Muscle layer of duodenum (tissue), 2 donors: Measurements from ENCODE around the gene C10orf90.

Experiments
- H3K27ac ChIP-seq: one replicate; pipeline ENCODE4 v1.7.0; 2013; ENCODE audit warnings: mild to moderate bottlenecking, low read length
- H3K27me3 ChIP-seq: one replicate; pipeline ENCODE4 v1.7.0; 2013; ENCODE audit warnings: low read depth, mild to moderate bottlenecking, control low read depth, low read length
- H3K36me3 ChIP-seq, 2 donors: one replicate each; pipeline ENCODE4 v1.7.0; 2013; ENCODE audit warnings: low read length in 2 of 2, control low read depth in 1 of 2, mild to moderate bottlenecking in 1 of 2; ENCODE audit not compliant: insufficient read depth in 2 of 2, control insufficient read depth in 1 of 2
- H3K4me1 ChIP-seq, 2 donors: one replicate each; pipeline ENCODE4 v1.7.0; 2013; ENCODE audit warnings: low read length in 2 of 2, mild to moderate bottlenecking in 2 of 2, control low read depth in 1 of 2, moderate library complexity in 1 of 2; ENCODE audit not compliant: insufficient read depth in 2 of 2, control insufficient read depth in 1 of 2
- H3K4me3 ChIP-seq, 2 donors: one replicate each; pipeline ENCODE4 v1.7.0; 2013; ENCODE audit warnings: low read length in 2 of 2, low read depth in 1 of 2, mild to moderate bottlenecking in 1 of 2
- H3K9me3 ChIP-seq, 2 donors: one replicate each; pipeline ENCODE4 v1.7.0; 2013; ENCODE audit warnings: low read length in 2 of 2, control low read depth in 1 of 2, mild to moderate bottlenecking in 1 of 2; ENCODE audit not compliant: control insufficient read depth in 1 of 2
- donor health status: healthy.

C10orf90 gene

DNA sequence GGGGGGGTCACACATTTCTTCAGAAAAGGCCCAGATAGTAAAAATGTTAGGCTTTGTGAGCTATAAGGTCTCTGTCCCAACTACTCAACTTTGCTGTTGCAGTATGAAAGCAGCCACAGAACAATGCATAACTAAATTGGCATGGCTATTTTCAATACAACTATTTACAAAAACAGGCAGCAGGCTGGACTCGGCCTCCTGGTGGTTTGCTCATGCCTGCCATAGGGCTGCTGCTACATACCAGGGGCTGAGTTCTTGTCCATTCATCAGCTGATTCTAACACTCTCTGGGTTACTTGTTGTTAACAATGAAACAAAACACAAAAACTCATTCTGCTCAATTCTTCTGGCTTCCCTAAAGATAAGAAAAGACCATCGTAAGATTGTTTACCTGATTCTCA lies 172.8 kb downstream of the C10orf90 start:
- H3K4me1 ChIP-seq, result no peaks in the 10 kb centered on the region
- H3K27ac ChIP-seq, result no peak overlapping the region
- no peak overlapping the region for H3K4me3 ChIP-seq
- no peaks in the 10 kb centered on the region for H3K36me3 ChIP-seq
- no peaks in the 10 kb centered on the region for H3K9me3 ChIP-seq
- no peaks in the 10 kb centered on the region for H3K27me3 ChIP-seq

DNA sequence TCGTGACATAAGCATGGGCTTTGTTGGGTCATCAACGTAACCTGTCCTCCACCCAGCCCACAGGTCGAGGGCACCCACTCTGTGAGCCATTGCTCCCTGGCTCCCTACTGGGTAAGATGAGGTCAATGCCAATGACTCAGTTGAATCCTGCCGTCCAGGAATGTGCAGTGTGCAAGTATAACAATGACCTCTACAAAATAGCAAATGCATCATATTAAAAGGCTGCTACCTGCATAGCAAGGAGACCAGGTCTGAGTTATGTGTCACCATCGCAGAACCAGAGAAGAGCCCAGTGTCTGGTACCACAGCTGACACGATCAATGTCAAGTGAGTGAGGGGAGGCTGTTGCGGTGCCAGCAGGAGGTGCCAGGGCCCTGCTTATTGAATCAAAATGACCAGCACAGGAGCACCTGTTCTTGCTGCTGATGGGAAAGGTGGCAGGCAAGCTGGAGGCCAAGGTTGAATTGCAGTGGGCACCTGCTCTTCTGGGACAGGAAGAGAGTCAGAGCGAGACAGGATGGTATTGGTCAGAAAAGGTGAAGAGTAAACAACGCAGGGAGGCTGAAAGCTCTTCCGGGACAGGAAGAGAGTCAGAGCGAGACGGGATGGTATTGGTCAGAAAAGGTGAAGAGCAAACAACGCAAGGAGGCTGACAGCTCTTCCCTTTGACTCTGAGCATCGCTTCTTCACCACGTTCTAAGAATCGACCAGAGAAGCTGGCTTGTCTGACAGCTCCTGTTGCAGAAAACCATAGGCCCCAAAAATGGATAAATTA lies 173.5 kb downstream of the C10orf90 start:
- Histone ChIP-seq H3K27me3 (no peaks in the 10 kb centered on the region), H3K36me3 (no peaks in the 10 kb centered on the region), H3K4me3 (no peak overlapping the region), H3K4me1 (no peaks in the 10 kb centered on the region), H3K27ac (no peak overlapping the region), H3K9me3 (no peaks in the 10 kb centered on the region)

DNA sequence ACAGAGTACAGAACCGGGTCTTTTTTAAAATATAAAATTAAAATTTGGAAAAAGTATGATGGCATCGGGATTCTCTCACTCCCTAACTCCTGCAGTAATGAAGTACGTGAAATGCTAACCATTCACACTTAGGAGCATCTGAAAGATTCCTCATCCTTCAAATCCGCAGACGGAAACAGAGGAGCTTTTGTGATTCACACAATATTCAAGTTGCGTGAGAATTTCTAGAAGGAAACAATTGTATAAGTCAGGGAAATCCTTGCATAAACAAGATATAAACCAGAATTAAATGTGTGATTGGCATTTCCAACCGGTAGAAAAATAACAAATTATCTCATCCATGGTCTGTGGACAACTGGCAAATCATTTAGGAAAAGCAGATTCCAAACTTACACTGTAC lies 179.0 kb downstream of the C10orf90 start:
- Histone ChIP-seq H3K36me3 (no peaks in the 10 kb centered on the region), H3K27ac (no peak overlapping the region), H3K4me3 (no peak overlapping the region), H3K27me3 (no peaks in the 10 kb centered on the region), H3K4me1 (no peaks in the 10 kb centered on the region), H3K9me3 (peaks cover 0 to 4% of the 10 kb centered on the region in 2 donors)

DNA sequence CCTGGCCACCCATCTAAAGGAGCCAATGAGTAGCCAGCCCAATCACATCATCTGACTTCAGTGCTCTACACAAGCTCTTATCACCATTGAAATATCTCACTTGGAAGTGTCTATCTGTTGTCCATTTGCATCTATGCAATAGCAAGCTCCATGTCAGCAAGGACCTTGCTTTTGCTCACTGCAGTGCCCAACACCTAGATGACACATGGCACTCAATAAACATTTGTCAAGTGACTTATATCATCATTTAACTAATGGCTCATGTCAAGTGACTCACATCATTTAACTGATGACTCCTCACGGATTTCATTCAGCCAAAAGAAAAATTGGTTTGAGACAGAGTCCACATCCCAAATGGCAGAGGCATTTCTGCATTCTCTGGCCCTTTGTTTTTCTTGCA lies 189.3 kb downstream of the C10orf90 start:
- H3K36me3 ChIP-seq, result no peaks in the 10 kb centered on the region
- H3K27me3 ChIP-seq, result no peaks in the 10 kb centered on the region
- no peaks in the 10 kb centered on the region for H3K9me3 ChIP-seq
- H3K4me1 ChIP-seq, result no peaks in the 10 kb centered on the region
- H3K27ac ChIP-seq, result no peak overlapping the region
- no peak overlapping the region for H3K4me3 ChIP-seq

DNA sequence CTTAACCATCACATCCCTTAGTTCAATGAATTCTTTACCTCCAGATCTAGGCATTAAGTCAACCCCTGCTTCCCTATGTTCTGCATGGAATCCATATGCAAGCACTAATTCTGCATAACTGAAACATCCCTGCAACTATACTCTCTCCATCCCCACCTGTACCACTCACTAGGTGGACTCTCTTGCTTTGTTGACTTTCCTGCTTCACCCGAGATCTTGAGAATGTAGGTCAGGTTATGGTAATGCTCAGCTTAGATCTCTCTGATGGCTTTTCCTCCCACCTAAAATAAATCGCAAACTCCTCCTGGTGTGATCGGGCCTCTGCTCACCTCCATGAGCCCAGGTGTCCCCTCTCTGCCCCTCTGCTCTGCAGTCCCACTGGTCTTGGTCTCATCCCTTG lies 189.8 kb downstream of the C10orf90 start:
- H3K4me1 ChIP-seq, result no peaks in the 10 kb centered on the region
- no peaks in the 10 kb centered on the region for H3K9me3 ChIP-seq
- H3K4me3 ChIP-seq, result no peak overlapping the region
- no peaks in the 10 kb centered on the region for H3K36me3 ChIP-seq
- no peaks in the 10 kb centered on the region for H3K27me3 ChIP-seq
- H3K27ac ChIP-seq, result no peak overlapping the region

DNA sequence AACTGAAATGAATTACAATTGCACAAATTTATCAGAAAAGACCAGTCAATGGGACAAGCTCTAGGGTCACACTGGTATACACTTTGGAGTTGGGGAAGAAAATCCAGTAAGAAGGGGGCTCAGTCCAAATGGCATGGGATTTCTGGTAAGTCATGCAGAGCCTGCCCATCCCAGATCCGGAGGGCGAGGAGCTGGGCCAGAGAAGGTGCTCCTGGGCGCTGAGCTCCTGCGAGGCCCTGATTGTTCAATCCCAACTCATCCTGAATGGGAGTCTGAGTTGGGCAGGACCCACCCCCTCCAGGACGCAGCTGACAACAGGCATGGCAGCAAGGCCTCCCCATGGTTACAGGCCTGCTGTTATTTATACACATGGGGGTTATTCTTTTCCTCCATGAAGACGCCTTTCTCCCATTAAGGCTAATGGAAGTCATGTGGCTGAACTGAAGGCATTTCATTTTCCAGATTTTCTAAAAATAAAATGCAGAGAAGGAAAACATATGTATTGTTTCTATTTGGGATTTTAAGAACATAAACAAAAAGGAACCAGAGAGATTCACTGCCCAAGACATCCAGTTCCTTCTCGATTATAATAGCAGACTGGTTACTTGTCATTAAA lies 191.1 kb downstream of the C10orf90 start:
- Histone ChIP-seq H3K9me3 (no peaks in the 10 kb centered on the region), H3K4me3 (no peak overlapping the region)

DNA sequence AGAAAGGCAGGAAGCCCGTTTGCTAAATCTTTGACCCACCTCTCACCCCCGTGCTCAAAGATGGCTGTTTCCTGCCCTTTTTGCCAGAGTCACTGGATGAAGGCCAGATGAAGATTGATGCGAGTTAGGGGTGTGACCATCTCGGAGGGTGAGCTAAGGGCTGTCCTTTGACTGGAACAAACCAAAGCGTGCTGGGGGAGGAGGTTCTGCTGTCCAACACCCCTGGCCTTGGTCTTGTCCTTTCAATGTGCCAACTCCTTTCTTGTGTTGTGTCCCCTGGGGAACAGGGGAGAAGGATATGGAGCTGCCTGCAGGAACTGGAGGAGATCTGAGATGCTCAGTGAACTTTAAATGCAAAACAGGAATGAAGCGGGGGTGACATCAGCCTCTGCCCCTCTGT lies 191.9 kb downstream of the C10orf90 start:
- no peaks in the 10 kb centered on the region for H3K36me3 ChIP-seq
- H3K9me3 ChIP-seq, result no peaks in the 10 kb centered on the region
- no peaks in the 10 kb centered on the region for H3K4me1 ChIP-seq
- no peak overlapping the region for H3K4me3 ChIP-seq
- no peaks in the 10 kb centered on the region for H3K27me3 ChIP-seq
- no peak overlapping the region for H3K27ac ChIP-seq

More for the DNA sequence above, 191.1 kb downstream of the C10orf90 start:
- Histone ChIP-seq H3K4me1 (no peaks in the 10 kb centered on the region), H3K36me3 (no peaks in the 10 kb centered on the region), H3K27me3 (no peaks in the 10 kb centered on the region), H3K27ac (no peak overlapping the region)

DNA sequence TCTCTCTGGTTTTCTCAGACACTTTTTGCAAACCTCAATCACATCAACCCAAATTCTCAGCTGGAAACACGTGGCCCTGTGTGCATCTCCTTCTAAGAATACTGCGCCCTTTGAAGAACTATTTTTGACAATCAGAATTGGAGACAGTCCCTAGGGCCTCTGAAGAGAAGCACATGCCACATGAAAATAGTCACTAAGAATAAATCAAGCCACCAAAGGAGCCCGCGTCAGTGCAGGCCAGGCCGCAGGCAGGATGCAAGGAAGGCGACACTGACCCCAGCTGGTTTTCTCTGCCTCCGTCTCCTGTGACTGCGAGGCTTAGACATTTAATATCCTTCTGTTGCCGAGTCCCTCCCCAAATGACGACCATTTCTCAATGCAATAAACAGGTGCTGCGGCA lies 194.2 kb downstream of the C10orf90 start:
- H3K27me3 ChIP-seq, result no peaks in the 10 kb centered on the region
- H3K9me3 ChIP-seq, result no peaks in the 10 kb centered on the region
- H3K4me1 ChIP-seq, result no peaks in the 10 kb centered on the region
- no peak overlapping the region for H3K27ac ChIP-seq
- H3K36me3 ChIP-seq, result no peaks in the 10 kb centered on the region
- no peak overlapping the region for H3K4me3 ChIP-seq

DNA sequence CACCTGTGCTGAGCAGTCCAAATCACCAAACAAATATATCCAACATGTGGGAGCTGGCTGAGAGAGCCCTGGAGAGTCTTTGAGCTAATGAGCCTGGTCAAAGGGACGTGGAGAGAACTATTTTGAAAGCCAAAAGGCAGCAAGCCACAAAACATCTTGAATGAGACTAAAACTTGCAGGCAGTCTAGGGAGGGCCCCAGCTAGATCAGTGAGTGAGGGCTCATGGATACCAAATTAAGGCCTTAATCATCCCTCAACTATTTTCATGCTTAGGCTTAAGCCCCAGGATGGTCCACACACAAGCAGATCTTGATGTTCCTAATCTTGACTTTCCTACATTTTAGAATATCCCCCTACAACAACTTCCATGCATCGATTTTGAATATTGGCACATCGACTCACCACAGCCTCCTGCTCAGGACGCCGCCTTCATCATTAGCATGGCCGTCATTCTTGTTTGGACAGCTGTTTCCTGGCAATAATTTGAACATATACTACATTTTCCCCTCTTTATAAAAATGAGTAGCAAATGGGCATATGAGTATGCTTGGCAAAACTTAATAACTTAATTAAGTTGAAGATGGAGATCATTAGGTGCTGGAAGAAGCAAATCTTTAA lies 195.3 kb downstream of the C10orf90 start:
- no peaks in the 10 kb centered on the region for H3K36me3 ChIP-seq

DNA sequence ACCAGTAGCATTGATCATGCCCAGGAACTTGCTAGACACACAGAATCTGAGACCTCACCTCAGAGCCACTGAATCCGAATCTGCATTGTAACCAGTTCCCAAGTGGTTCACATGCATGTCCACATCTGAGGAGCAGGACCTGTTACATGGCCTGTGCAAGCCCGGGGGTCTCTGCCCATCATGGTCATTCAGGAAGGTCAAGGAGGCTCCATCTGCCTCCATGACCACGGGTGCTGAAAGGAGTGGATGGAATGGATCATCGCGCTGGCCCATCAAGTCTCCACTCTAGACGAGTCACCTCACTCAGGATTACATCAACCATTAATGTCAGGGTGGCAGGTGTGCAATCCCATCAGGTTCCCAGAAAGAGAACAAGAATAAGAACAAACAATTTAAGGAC lies 196.5 kb downstream of the C10orf90 start:
- no peaks in the 10 kb centered on the region for H3K4me1 ChIP-seq
- H3K9me3 ChIP-seq, result no peaks in the 10 kb centered on the region
- no peaks in the 10 kb centered on the region for H3K36me3 ChIP-seq
- no peak overlapping the region for H3K27ac ChIP-seq
- no peak overlapping the region for H3K4me3 ChIP-seq
- H3K27me3 ChIP-seq, result no peaks in the 10 kb centered on the region

More for the DNA sequence above, 195.3 kb downstream of the C10orf90 start:
- Histone ChIP-seq H3K9me3 (no peaks in the 10 kb centered on the region), H3K27me3 (no peaks in the 10 kb centered on the region), H3K27ac (no peak overlapping the region), H3K4me3 (no peak overlapping the region), H3K4me1 (no peaks in the 10 kb centered on the region)

DNA sequence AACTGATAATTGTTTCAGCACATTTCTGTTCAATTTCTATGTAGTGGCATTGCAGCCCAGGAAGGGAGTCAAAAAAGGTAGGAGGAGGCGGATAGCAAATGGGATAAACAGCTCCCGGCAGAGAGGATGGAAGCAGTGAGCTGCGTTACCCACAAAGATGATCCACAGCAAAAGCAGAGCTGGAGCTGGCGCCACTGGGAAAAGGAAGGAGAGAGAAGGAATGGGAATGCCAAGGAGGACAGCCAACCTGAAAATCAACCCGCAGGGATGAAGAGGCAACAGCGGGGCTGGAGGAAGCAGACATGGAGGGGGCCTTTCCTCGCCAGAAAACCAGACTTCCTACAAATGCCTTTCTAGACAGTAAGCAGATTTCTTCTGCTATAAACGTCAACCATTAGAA lies 199.5 kb downstream of the C10orf90 start:
- Histone ChIP-seq H3K36me3 (no peaks in the 10 kb centered on the region), H3K4me3 (no peak overlapping the region), H3K9me3 (no peaks in the 10 kb centered on the region), H3K4me1 (no peaks in the 10 kb centered on the region), H3K27me3 (no peaks in the 10 kb centered on the region), H3K27ac (no peak overlapping the region)
